GM20431 (cell line): Measurements from ENCODE around the gene FGFR3.

Experiments used
- in situ Hi-C: fragments of 300-500 bp; cut with MseI, MboI; formaldehyde crosslinking; loops from one replicate; pipeline ENCODE4 v1.15.0; 2020; ENCODE audit warnings: low sequenced_read_pairs; ENCODE audit not compliant: unreplicated experiment

FGFR3 gene

DNA sequence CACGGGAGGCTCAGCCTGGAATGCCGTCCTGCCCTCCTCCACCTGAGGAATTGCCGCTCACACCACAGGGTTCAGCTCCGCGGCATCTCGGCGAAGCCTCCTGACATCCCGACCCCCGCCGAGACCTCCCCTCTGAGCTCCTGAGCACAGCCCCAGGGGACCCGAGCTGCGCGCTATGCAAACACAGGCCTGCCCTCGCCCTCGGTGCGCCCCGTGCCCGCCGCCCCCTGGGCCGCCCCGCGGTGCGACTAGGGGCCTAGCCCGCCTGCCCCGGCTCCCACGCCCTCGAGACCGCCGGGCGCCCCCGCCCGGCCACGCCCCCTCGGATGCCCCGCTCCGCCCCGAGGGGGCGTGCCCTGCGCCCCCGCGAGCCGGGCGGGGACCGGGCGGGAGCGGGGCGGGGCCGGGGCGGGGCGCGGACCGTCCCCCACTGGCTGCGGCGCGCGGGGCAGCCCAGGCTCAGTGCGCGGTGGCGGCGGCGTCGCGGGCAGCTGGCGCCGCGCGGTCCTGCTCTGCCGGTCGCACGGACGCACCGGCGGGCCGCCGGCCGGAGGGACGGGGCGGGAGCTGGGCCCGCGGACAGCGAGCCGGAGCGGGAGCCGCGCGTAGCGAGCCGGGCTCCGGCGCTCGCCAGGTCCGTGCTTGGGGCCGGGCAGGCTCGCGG is at the start of gene FGFR3:
TSS of gene FGFR3 (plus strand) at position 462 of the 664 bp plus-strand sequence. CDS start 642 bp downstream, outside the sequence.
- in situ Hi-C loops, result no loop called here

DNA sequence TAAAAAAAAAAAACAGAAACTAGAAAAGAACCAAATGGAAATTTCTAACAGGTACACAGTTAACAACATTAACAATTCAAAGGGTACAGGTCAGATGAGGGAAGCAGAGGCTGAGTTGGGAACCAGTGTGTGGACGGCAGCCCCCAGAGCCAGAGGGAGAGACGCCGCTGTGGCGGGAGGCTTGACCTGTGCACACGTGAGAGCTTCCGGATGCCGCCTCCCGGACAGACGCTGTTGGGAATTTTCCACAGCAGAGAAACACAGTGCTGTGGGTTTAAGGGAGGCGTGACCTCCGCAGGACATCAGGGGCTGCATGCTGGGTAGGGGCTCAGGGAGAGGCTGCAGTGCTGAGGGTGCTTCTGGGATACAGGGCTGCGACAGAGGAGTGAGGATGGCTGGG is 49.5 kb upstream of the FGFR3 start:
- in situ Hi-C loops, result loop anchor here (5.0 to 10.0 kb wide), 2 partner anchors 69 to 161 kb away; no protein-coding TSS in a partner anchor

DNA sequence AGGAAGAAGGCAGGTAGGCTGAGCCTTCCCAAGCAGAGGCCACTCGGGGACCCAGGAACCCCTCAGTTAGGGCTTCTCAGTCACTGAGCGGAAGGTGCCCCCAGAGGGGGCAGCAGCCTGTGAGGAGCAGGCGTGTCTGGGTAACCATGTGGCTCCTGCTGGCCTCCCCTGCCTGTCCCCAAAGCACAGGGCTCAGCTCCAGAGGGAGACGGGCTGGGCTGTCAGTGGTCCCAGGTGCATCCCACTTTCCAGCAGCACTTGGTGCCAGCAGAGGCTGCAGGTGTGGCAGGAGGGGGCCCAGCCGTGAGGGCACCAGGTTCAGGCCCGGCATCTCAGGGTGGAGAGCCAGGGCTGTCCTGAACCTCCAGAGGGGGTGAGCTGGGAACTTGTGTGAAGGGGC is 49.1 kb upstream of the FGFR3 start:
- in situ Hi-C loops, result loop anchor here (5.0 to 10.0 kb wide), 2 partner anchors 68 to 161 kb away; no protein-coding TSS in a partner anchor

DNA sequence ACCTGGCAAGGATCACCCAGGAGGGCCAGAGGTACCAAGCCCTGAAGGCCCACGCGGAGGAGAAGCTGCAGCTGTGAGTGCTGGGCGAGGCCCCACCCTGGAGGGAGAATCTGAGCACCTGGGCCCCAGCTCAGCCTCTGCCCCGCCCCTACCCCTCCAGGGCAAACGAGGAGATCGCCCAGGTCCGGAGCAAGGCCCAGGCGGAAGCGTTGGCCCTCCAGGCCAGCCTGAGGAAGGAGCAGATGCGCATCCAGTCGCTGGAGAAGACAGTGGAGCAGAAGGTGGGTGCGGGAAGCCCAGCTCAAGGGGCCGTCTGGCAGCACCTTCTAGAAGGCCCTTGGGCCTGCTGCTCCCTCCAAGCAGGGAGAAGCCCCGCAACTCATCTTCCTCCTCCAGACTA is 48.5 kb upstream of the FGFR3 start:
- in situ Hi-C loops, result loop anchor here (5.0 to 10.0 kb wide), 2 partner anchors 68 to 160 kb away; no protein-coding TSS in a partner anchor

DNA sequence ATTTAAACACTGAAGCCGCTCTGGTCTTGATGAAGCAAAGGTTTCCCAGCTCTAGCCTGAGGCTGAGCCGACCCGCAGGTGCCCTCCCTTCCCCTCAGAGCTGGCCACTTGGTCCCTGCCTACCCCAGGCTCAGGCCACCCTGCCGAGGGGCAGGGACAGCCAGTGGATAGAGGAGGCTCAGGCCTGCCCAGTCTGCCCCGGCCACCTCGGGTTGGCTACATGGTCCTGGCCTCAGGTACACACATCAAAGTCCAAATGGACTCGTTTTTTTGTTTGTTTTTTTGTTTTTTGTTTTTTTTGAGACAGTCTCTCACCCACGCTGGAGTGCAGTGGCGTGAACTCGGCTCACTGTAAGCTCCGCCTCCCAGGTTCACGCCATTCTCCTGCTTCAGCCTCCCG is 47.9 kb upstream of the FGFR3 start:
- in situ Hi-C loops, result loop anchor here (10.0 kb wide), 1 partner anchor 160 kb away; no protein-coding TSS in a partner anchor

DNA sequence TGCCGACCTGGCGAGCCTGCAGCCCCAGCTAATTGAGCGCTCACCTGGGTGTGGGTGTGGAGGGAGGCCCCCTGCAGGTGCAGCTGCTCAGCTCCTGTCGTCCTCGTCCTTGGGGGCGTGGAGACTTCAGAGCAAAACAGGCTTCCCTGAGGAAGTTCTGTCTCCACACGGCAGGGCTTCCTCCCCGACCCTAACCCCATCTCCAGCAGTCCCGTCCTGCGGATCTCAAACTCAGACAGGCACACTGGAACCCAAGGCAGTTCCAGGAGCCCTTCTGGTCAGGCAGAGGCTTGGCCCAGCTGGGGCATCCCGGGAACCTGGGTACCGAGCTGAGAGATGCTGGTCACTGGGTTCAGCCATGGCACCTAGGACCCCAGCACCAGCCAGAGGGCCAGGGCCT is 47.4 kb upstream of the FGFR3 start:
- in situ Hi-C loops, result loop anchor here (10.0 kb wide), 1 partner anchor 159 kb away; no protein-coding TSS in a partner anchor

DNA sequence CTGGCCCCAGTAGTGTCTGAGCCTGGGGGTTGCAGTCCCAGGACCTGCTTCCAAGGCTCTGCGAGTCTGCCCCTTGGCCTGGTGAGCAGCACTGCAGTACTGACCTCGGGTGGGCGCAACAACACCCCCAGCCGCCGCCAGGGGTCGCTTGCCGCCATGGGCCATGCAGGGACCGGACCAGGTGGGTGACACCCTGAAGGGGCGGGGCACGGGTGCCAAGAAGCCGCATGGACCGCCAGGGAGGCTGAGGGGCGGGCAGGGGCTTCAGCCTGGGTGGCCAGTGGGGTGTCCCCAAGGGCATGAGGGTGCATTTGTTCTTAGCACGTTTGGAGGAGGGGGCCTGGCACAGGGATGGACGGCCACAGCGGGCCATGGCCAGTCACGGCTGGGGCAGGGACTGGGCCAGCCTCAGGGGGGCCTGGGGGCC is 46.8 kb upstream of the FGFR3 start:
- in situ Hi-C loops, result loop anchor here (10.0 kb wide), 1 partner anchor 159 kb away; no protein-coding TSS in a partner anchor

DNA sequence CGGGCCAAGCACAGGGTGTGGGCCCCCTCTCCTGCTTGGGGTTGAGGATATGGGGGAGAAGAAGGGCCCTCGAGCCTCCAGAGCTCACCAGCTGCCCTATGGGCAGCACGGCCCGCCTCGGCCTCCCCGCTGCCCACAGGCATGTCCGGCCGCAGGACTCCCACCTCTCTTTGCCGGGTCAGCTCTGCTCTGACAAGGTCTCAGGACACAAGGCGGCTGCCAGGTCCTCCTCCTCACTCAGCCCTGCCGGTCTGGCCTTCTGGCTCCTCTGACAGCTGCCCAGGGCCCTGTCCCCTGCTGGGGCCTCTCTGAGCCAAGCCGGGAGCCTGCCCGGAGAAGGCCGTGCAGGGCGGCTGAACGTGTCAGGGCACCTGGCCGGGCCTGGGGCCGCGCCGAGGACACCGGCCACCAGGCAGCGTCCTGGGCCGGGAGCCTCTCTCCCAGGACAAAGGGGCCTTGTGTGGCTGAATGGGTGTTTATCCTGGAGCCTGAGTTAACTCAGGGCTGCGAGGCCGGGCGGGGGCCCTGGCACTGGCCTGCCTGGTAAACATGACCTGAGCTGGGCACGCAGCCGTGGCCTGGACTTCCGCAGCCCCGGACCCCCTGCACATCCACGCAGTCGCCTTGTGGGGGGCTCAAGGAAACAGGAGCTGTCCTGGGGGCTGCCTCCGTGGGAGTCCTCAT is 46.0 kb upstream of the FGFR3 start:
- in situ Hi-C loops, result loop anchor here (10.0 kb wide), 1 partner anchor 158 kb away; no protein-coding TSS in a partner anchor

DNA sequence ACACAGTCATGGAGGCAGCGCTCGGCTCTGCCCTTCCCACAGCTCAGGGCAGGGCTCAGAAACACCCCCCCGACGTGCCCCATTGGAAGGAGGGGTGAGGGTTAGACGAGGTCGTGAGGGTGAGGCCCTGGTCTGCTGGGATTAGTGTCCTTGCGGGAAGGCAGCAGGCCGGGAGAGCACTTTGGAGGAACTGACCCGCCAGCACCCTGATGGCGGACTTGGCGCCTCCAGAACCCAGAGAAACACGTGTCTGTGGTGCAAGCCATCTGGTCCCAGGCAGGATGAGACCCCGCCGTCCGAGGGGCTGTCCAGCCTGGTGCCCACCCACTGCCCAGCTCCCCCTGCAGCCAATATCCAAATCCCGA is 45.5 kb upstream of the FGFR3 start:
- in situ Hi-C loops, result loop anchor here (10.0 kb wide), 1 partner anchor 157 kb away; no protein-coding TSS in a partner anchor

DNA sequence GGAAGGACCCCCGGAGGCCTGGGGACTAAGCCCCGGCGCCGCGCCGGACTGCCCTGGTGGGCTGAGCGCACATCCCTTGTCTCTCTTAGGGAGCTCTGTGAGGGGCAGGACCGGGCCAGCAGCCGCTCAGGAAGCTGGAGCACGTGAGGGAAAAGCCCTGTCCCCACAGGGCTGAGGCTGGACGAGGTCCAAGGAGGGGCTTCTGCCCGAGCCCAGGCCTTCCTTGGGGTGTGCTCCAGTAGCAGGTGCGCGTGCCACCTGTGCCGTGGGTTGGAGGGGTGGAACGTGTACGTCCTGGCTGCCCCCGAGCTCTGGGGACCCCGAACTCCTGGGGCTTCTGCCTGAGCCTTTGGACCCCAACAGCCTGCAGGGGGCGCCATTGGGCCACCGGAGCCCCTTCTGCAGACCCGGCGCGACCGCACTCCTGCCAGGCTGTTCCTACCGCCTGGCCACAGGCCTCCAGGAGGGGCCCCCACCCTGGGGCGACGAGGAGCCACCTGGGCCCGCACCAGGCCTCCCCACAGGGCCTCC is 44.6 kb upstream of the FGFR3 start:
- in situ Hi-C loops, result loop anchor here (10.0 kb wide), 1 partner anchor 156 kb away; no protein-coding TSS in a partner anchor

DNA sequence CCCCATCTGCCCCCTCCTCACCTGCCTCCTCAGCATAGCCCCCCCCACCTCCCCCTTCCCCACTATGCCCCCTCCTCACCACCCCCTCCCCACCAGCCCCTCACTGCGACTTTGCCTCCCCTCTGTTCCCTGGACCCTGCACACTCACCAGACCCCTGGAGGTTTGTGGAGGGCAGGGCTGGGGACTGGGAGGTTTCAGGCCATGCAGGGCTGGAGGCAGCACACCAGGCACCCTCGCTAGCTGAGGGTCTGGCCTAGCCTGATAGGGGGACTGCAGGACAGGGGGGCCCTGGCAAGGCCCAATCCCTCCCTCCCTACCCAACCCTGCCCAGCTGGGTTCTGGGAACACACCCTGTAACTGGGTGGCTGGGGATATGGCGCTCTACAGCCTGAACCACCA is 43.7 kb upstream of the FGFR3 start:
- in situ Hi-C loops, result loop anchor here (10.0 kb wide), 1 partner anchor 155 kb away; no protein-coding TSS in a partner anchor

DNA sequence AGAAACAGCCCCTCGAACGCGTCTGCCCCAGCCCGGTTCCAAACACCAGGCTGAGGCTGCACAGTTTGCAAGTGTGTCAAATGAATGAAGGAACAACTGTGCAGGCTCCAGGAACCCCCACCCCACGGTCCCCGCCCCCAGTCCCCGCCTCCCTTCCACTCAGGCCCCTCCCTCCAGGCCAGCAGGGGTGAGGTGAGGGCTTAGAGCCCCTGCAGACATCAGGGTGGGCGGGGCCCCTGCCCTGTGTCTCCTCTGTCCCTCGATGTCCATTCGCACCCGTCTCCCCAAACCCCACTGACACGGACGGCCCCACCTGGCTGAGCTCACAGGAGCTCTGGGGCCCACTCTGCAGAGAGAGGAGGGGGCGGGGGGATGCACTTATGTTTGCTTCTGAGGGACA is 43.3 kb upstream of the FGFR3 start:
- in situ Hi-C loops, result loop anchor here (10.0 kb wide), 1 partner anchor 155 kb away; no protein-coding TSS in a partner anchor

DNA sequence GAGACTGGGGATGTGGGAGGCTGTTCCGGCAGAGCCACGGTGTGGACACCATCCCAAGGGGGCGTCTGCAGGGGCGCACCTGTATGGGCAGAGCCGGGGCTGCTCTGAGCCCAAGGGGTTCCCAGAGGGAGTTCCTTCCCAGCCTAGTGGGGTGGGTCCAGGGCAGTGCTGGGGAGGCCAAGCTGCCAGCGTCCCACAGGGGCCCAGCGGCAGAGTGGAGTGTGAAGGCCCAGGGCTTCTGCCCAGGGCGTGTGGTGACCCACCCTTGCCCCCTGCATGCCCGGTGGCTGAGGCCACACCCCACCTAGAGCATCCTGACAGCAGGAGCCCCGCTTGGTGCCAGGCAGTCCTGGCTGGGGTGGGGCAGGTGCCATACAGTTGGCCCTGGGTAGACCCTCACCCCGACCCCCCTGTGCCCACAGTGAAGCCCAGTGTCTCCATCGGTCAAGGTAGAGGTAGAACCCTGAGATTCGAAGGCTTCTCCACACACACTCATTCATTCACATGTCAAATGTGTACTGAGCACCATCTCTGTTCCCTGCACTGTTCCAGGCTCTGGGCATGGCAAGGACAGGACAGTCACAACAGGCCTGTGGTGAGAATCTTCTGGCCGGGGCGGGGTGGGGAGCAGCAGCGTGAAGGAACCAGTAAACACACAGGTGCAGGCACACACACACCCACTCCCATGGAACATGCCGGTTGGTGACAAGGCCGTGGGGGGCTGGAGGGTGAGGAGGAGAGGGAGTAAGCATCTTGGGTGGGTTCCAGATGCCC is 42.5 kb upstream of the FGFR3 start:
- in situ Hi-C loops, result no loop called here

DNA sequence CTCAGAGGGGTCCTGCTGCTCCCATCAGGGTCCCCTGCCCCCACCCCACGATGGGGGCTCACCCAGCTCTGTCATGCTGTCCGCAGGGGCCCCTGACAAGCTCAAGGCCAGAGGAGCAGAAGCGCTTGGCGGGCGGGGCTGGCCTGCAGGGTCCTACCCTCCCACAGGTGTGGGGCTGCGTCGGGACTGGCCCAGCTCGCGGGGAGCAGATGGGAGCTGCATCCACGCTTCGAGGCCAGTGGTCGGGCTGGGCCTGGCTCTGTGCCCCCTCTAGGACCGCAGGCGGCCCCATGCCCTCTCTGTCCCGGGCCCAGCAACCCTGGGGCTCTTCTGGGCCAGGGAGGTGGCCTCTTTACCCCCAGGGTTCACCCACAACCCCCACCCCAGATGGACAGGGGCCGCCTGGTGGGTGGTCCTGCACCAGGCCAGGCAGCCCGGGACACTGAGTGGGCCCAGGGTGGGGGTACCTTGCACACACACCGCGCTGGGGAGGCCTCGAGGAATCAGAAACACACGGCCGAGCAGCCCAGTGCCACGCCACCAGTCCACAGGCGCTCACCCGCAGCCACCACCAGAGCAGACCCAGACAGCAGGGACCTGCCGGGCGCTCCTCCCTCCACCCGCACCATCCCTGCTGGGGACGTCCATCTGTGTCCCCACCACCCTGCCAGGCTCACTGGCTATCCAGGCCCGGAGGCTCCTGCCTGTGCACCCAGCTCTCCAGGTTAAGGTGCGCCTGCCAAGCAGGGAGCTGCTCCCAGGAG is 41.8 kb upstream of the FGFR3 start:
- in situ Hi-C loops, result no loop called here

DNA sequence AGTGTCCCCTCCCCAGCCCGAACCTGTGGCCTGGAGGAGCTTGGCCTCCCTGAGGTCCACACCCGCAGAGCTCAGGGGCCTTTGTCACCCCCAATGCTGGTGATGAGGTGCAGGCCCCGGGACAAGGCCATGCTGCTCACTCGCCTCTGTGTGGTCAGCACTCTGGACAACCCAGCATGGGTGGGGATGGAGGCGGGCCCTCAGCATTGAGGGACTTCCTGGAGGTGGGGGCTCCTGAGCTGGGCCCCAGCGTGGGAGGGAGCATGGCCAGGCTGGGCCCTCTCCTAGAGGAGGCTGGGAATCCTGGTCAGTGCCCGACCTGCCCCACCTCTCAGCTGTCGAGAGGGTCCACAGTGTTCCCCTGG is 41.2 kb upstream of the FGFR3 start:
- in situ Hi-C loops, result no loop called here

DNA sequence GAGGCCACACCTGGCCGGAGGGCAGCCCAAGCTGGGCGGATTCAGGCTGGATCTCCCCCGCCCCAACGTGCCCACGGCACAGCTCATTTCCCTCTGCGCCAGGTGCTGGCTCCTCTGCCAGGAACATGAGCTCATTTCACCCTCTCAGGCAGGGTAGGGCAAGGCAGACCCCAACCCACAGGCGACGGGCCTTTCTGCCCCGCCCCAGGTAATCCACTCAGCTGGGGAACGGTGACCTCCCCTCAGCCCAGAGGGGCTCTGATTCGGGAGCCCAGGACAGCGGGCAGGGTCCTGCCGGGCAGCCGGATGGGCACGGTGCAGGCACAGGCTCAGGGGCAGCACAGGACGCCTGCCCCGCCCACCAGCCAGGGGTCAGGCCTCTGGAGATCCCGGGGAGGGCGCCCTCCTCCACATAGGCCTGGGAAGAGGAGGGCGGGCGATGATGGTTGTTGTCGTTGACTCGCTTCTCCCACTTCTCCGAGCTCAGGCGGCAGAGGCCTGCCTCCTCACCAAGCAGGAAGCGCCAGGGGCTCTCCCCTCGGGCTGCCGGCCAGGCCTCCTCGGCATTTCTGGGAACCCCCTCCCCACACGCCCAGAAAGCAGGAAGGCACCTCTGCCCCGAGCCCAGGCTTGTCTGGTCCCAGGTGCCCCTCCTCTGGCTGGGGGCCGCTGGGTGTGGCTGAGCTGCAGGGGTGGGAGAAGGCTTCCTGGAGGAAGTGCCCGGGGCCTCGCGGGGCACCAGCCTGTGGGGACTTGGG is 40.6 kb upstream of the FGFR3 start:
- in situ Hi-C loops, result no loop called here

DNA sequence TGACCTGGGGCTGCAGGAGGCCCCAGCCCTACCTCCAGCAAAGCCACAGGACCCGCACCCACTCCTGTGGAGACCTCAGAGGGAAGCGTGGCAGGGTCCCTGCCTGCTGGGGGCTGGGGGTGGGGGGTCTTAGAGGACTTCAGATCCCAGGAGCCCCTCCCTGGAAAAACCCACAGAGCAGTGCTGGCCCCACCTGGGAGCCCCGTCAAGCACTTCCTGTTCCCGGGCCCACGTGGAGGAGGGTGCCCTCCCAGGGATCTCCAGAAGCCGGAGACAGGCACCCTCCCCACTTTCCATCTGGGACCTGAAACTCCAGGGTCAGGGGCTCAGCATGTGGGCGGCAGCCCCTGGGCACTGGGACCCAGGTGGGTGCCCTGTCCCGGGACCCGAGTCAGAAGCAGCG is 39.8 kb upstream of the FGFR3 start:
- in situ Hi-C loops, result no loop called here

DNA sequence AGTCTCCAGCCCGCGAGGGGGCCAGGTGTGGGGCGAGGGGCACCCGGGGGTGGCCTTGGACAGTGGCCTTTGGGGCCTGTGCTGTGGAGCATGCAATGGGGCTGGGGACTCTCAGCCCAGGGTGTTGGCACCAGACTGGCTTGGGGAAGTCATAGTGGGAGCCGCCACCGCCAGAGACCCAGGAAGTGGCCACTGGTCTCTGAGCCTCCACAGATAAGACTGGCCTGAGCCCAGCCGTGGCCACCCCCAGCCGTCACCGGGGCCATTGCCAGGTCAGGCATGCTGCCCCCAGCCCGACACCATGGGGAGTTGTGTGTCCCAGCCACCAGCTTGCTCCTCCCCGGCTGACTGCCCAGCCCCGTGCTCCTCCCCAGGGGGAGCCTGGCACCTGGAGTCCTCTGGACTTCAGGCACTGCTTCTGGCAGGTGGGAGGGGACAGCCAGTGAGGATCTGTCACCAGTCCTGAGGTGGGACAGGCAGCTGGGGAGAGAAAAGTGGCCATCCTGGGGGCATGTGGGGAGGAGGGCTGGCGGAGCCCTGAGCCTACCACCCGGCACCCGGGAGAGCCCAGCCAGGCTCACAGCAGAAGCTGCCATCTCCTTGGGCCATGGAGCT is 39.3 kb upstream of the FGFR3 start:
- in situ Hi-C loops, result no loop called here
